NCI-H526 (cell line): Measurements from ENCODE around the gene RAB3A.

Experiments
- DNase-seq, 2 experiments: peaks; one replicate each; lab custom pipeline; 2025; lab: John Stamatoyannopoulos, UW

The RAB3A gene

GRCh38 chr19:18203863-18204393, at the start of gene RAB3A:
Gene RAB3A, minus strand, starts transcription at chr19:18204042. Its CDS starts 1,302 bp downstream, at chr19:18202740.
- DNase-seq = peak; percentile 97 to 99

- DNase-seq = no peak
These were observed 49.3 kb upstream of the RAB3A start for GRCh38 chr19:18253130-18253529.

- DNase-seq = no peak
These were observed 48.5 kb upstream of the RAB3A start for GRCh38 chr19:18252370-18252717.

- peak in 1 of 2 experiments; percentile 52 for DNase-seq
These were observed 47.9 kb upstream of the RAB3A start for GRCh38 chr19:18251587-18252369.

- DNase-seq = no peak
These were observed 46.0 kb upstream of the RAB3A start for GRCh38 chr19:18249834-18250233.

GRCh38 chr19:18245297-18245696, 41.5 kb upstream of the RAB3A start:
- no peak for DNase-seq

- no peak for DNase-seq
These were observed 35.5 kb upstream of the RAB3A start for GRCh38 chr19:18239303-18239702.

- DNase-seq = no peak
These were observed 30.4 kb upstream of the RAB3A start for GRCh38 chr19:18234194-18234593.

GRCh38 chr19:18233224-18233825, 29.5 kb upstream of the RAB3A start:
- DNase-seq = peak in 1 of 2 experiments; percentile 68

GRCh38 chr19:18232540-18233223, 28.8 kb upstream of the RAB3A start:
- peak; percentile 31 to 77 for DNase-seq

GRCh38 chr19:18231775-18232174, 27.9 kb upstream of the RAB3A start:
- DNase-seq = peak in 1 of 2 experiments; percentile 21

GRCh38 chr19:18230941-18231734, 27.3 kb upstream of the RAB3A start:
- DNase-seq = no peak

- no peak for DNase-seq
These were observed 26.1 kb upstream of the RAB3A start for GRCh38 chr19:18229915-18230314.

- DNase-seq = no peak
These were observed 25.6 kb upstream of the RAB3A start for GRCh38 chr19:18229474-18229873.

GRCh38 chr19:18227781-18228271, 24.0 kb upstream of the RAB3A start:
- DNase-seq = no peak

- no peak for DNase-seq
These were observed 23.3 kb upstream of the RAB3A start for GRCh38 chr19:18226956-18227780.

- peak in 1 of 2 experiments; percentile 19 for DNase-seq
These were observed 22.0 kb upstream of the RAB3A start, which contains the start of gene PDE4C for GRCh38 chr19:18225702-18226468. Gene PDE4C, minus strand, starts transcription at chr19:18226438. Its CDS starts 23 bp downstream, at chr19:18226415.

GRCh38 chr19:18225355-18225701, 21.5 kb upstream of the RAB3A start:
- no peak for DNase-seq

- peak; percentile 89 to 97 for DNase-seq
These were observed 20.9 kb upstream of the RAB3A start for GRCh38 chr19:18224525-18225354.
